ENCODE results near the gene VIPR2.

DNA sequence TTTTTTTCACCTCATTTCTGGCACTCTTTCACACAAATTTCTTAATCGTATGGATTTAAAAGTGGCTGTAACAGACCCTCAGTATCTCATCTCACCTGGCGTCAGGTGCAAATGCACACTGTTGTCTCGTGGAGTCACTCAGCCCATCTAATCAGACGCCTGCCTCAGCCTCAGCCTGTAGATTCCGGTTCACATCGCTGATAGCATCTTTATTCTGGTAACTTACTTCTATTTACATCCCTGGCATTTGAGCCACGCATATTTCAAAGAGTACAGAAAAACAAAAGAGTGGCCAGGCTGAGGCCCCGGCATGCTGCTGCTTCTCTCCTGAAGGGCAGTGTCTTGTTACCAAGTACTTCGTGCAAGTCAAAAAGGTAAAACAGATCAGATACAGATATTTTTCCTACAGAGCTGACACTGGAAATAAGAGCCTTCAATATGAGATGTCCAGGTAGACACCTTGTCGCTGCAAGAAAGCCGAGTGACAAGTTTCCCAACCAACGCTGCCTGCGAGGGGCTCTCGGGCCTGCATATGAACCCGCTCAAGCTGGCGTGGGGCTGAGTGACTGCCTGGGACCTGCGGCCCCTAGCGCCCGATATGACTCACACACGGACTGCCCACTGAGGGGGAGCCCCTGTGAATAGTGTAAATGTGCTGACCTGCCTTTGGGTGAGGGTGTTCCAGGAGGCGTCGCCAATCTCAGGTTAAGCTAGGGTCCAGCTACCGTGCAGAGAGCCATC, 4.3 kb downstream of the VIPR2 start:
- TF ChIP-seq, protein P1, sequence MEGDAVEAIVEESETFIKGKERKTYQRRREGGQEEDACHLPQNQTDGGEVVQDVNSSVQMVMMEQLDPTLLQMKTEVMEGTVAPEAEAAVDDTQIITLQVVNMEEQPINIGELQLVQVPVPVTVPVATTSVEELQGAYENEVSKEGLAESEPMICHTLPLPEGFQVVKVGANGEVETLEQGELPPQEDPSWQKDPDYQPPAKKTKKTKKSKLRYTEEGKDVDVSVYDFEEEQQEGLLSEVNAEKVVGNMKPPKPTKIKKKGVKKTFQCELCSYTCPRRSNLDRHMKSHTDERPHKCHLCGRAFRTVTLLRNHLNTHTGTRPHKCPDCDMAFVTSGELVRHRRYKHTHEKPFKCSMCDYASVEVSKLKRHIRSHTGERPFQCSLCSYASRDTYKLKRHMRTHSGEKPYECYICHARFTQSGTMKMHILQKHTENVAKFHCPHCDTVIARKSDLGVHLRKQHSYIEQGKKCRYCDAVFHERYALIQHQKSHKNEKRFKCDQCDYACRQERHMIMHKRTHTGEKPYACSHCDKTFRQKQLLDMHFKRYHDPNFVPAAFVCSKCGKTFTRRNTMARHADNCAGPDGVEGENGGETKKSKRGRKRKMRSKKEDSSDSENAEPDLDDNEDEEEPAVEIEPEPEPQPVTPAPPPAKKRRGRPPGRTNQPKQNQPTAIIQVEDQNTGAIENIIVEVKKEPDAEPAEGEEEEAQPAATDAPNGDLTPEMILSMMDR (IDR thresholded peaks at IDR 0.05 in 8 of 11, conservative IDR thresholded peaks at IDR 0.05 in 3 of 11), result no peak
- no peak for TF ChIP-seq POLR2A (IDR thresholded peaks at IDR 0.05)
- no peak for TF ChIP-seq POLR2AphosphoS5 (IDR thresholded peaks at IDR 0.05)
